Spleen (tissue), 11 donors: ENCODE data around the gene ATP6V1C2. TPM values are rescaled to one million over a fixed set of nuclear protein-coding genes. Genes with fewer than 3 reads are reported as not detected.

Experiments used
- DNase-seq: peaks from one replicate; pipeline ENCODE4 v3.0.0-alpha.2; 2020
- H3K27ac ChIP-seq, 8 donors: fragments of 200-600 bp; sonication (generic) in 7 of 8; 1 replicate in 4 of 8; 2 replicates in 4 of 8; pipeline versions ENCODE4 v1.5.0 to v1.8.0; 2016 to 2021; ENCODE audit warnings: inconsistent platforms in 4 of 8, mild to moderate bottlenecking in 4 of 8, moderate library complexity in 1 of 8
- H3K27me3 ChIP-seq, 7 donors: fragments of 200-600 bp; sonication (generic) in 6 of 7; replicated peaks in 1 of 7; 1 replicate in 4 of 7; 2 replicates in 3 of 7; pipeline versions ENCODE4 v1.5.0 to v1.8.0; 2016 to 2021; ENCODE audit warnings: inconsistent platforms in 3 of 7, mild to moderate bottlenecking in 1 of 7
- H3K36me3 ChIP-seq, 6 donors: fragments of 200-600 bp; sonication (generic) in 5 of 6; 1 replicate in 4 of 6; 2 replicates in 2 of 6; pipeline versions ENCODE4 v1.5.0 to v1.8.0; 2016 to 2021; ENCODE audit warnings: inconsistent platforms in 2 of 6
- H3K4me1 ChIP-seq, 6 donors: fragments of 200-600 bp; sonication (generic) in 5 of 6; 1 replicate in 3 of 6; 2 replicates in 3 of 6; pipeline versions ENCODE4 v1.5.0 to v1.8.0; 2016 to 2021; ENCODE audit warnings: inconsistent platforms in 3 of 6
- H3K4me3 ChIP-seq, 8 donors: fragments of 200-600 bp; sonication (generic) in 7 of 8; 1 replicate in 4 of 8; 2 replicates in 4 of 8; pipeline versions ENCODE4 v1.5.0 to v1.8.0; 2016 to 2021; ENCODE audit warnings: inconsistent platforms in 4 of 8, mild to moderate bottlenecking in 4 of 8, moderate library complexity in 2 of 8
- H3K9me3 ChIP-seq, 8 donors: fragments of 200-600 bp; sonication (generic) in 7 of 8; 1 replicate in 4 of 8; 2 replicates in 4 of 8; pipeline versions ENCODE4 v1.5.0 to v1.8.0; 2016 to 2021; ENCODE audit warnings: inconsistent platforms in 4 of 8
- CTCF ChIP-seq, 11 experiments: fragments of 200-600 bp in 7 of 11; fragments of 450-650 bp in 4 of 11; sonication (generic) in 4 of 11; IDR thresholded peaks in 8 of 11; conservative IDR thresholded peaks in 3 of 11; 1 replicate in 7 of 11; 2 replicates in 4 of 11; pipeline versions ENCODE4 v1.4.0 to v1.8.0; 2016 to 2021; ENCODE audit warnings: antibody characterized with exemption in 11 of 11, inconsistent platforms in 4 of 11, mild to moderate bottlenecking in 1 of 11
- POLR2A ChIP-seq, 3 donors: fragments of 450-650 bp; IDR thresholded peaks; one replicate each; pipeline ENCODE4 v1.5.1; 2017; ENCODE audit warnings: antibody characterized with exemption in 3 of 3, mild to moderate bottlenecking in 1 of 3
- POLR2AphosphoS5 ChIP-seq, 3 donors: sonication (generic); formaldehyde crosslinking; IDR thresholded peaks; one replicate each; pipeline ENCODE4 v1.5.1; 2017; ENCODE audit warnings: antibody characterized with exemption in 3 of 3
- WGBS, 5 donors: extraction: QIAGEN DNeasy Blood & Tissue Kit in 3 of 5; methylation state at CpG; one replicate each; pipeline versions ENCODE4 v1.1.5 to v1.1.7; 2013 to 2018; 5-methylcytosine and 5-hydroxymethylcytosine counted together
- intact Hi-C: fragments of 100-400 bp; cut with DNase I; formaldehyde crosslinking; loops from one replicate; pipeline ENCODE4 v1.15.0; 2023; ENCODE audit warnings: low total_unique reads
- polyA plus RNA-seq, 3 donors: library from polyadenylated mRNA; stranded (reverse); fragments of 200-250 nt; gene quantifications; one replicate each; pipeline ENCODE4 v1.2.1, GENCODE V29; 2013
- total RNA-seq, 7 donors: library from RNA; depleted of rRNA in 3 of 7; stranded (reverse); fragments of >200 nt in 3 of 7; fragmentation: NEBNext Ultra II Directional in 4 of 7; extraction: Animal tissue kit (Norgen Biotek cat#: 25700) in 4 of 7; gene quantifications; one replicate each; pipeline versions ENCODE4 v1.1.0 to v1.2.1, GENCODE V29; 2016 to 2021
- donor health status: healthy with polysubstance abuse.
- donor health status: DM: no; HTN: no; CAD: no; lungs with moderate emphysema.
- donor health status: DM: no; HTN: no; CAD: no.
- donor health status: Bipolar disorder and iron deficiency.
- donor health status: healthy.
- donor health status: DM: no; HTN: no; CAD: no.
- donor health status: DM: yes; HTN: yes; CAD: no.

Gene ATP6V1C2
- total and polyA plus RNA-seq, 10 donors: 0.23 to 9.2 (median 0.54) TPM; not detected in 3

GRCh38 chr2:10700078-10700803 is 21.2 kb upstream of the ATP6V1C2 start:
- Histone ChIP-seq H3K36me3 (no peaks in the 10 kb centered on the region), H3K4me1 (no peaks in the 10 kb centered on the region), H3K27me3 (no peaks in the 10 kb centered on the region), H3K4me3 (no peak overlapping the region), H3K9me3 (no peaks in the 10 kb centered on the region), H3K27ac (no peak overlapping the region)
- DNase-seq: no peak
- TF ChIP-seq POLR2A (IDR thresholded peaks at IDR 0.05) (no peak), POLR2AphosphoS5 (IDR thresholded peaks at IDR 0.05) (no peak), CTCF (IDR thresholded peaks at IDR 0.05 in 8 of 11, conservative IDR thresholded peaks at IDR 0.05 in 3 of 11) (no peak)
- WGBS, 5 donors: 54 to 81% (median 62%) methylated on average over 4 of the region's 4 CpGs
- intact Hi-C loops: no loop called here

- Histone ChIP-seq H3K4me3 (no peak overlapping the region), H3K27me3 (peaks cover 0 to 22% (median 0%) of the 10 kb centered on the region in 7 donors), H3K9me3 (no peaks in the 10 kb centered on the region), H3K36me3 (no peaks in the 10 kb centered on the region), H3K27ac (no peak overlapping the region), H3K4me1 (no peaks in the 10 kb centered on the region)
- intact Hi-C loops: no loop called here
- TF ChIP-seq POLR2A (IDR thresholded peaks at IDR 0.05) (no peak), CTCF (IDR thresholded peaks at IDR 0.05 in 8 of 11, conservative IDR thresholded peaks at IDR 0.05 in 3 of 11) (no peak), POLR2AphosphoS5 (IDR thresholded peaks at IDR 0.05) (no peak)
- WGBS, 5 donors: 90 to 96% (median 94%) methylated on average over 9 of the region's 9 CpGs
- DNase-seq: no peak
These were observed 17.3 kb upstream of the ATP6V1C2 start for GRCh38 chr2:10704034-10704594.

GRCh38 chr2:10706033-10706432 is 15.4 kb upstream of the ATP6V1C2 start:
- no peak for TF ChIP-seq CTCF (IDR thresholded peaks at IDR 0.05 in 8 of 11, conservative IDR thresholded peaks at IDR 0.05 in 3 of 11)
- no peak for TF ChIP-seq POLR2AphosphoS5 (IDR thresholded peaks at IDR 0.05)
- no peak for TF ChIP-seq POLR2A (IDR thresholded peaks at IDR 0.05)
- intact Hi-C loops: no loop called here
- no peak for DNase-seq
- WGBS, 5 donors: 89 to 95% (median 92%) methylated on average over 5 of the region's 5 CpGs
- no peak overlapping the region for H3K27ac ChIP-seq
- H3K4me3 ChIP-seq: no peak overlapping the region
- no peaks in the 10 kb centered on the region for H3K36me3 ChIP-seq
- no peaks in the 10 kb centered on the region for H3K4me1 ChIP-seq
- H3K9me3 ChIP-seq: no peaks in the 10 kb centered on the region
- H3K27me3 ChIP-seq: peaks cover 0 to 38% (median 0%) of the 10 kb centered on the region in 7 donors

- H3K27ac ChIP-seq: no peak overlapping the region
- H3K4me3 ChIP-seq: no peak overlapping the region
- no peaks in the 10 kb centered on the region for H3K9me3 ChIP-seq
- no peaks in the 10 kb centered on the region for H3K36me3 ChIP-seq
- peaks cover 0 to 43% (median 0%) of the 10 kb centered on the region in 7 donors for H3K27me3 ChIP-seq
- WGBS, 5 donors: 74 to 83% (median 77%) methylated on average over 10 of the region's 10 CpGs
- peaks cover 0 to 9% (median 4%) of the 10 kb centered on the region in 6 donors for H3K4me1 ChIP-seq
- intact Hi-C loops: no loop called here
- DNase-seq: peak; percentile 14
- TF ChIP-seq POLR2AphosphoS5 (IDR thresholded peaks at IDR 0.05) (no peak), CTCF (IDR thresholded peaks at IDR 0.05 in 8 of 11, conservative IDR thresholded peaks at IDR 0.05 in 3 of 11) (no peak), POLR2A (IDR thresholded peaks at IDR 0.05) (no peak)
These were observed 13.6 kb upstream of the ATP6V1C2 start for GRCh38 chr2:10707831-10708230.
